NCI-H146 treated with DMSO at 0.1 percent for 48 hours (cell line): ENCODE measurements around the gene NR2F1-AS1.
"Not testable (repeated sequence)": the region's sequence is repeated elsewhere in the genome, so short reads cannot be mapped to it uniquely, and the experiment has no call there.

ENCODE experiments used
- DNase-seq: peaks from one replicate; lab custom pipeline; 2025; ENCODE audit not compliant: unreplicated experiment; lab: John Stamatoyannopoulos, UW

Gene NR2F1-AS1

DNA sequence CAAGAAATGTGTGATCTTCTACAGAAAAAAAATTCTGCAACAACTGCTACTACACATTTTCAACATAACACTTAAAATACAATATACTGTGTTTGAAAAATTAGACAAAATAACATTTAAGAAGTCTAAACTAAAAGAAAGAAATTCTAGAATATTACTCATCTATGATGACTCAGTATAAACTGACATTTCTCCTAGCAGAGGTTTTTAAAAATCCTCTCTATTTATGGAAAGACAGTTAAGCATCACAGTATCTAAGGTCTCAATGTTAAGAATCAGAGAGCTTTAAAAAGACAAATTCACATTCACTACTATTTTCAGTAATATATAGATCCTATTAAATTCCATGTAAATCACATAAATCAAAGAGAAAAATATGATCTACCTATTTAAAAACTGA is 61.3 kb downstream of the NR2F1-AS1 start:
- no peak for DNase-seq

DNA sequence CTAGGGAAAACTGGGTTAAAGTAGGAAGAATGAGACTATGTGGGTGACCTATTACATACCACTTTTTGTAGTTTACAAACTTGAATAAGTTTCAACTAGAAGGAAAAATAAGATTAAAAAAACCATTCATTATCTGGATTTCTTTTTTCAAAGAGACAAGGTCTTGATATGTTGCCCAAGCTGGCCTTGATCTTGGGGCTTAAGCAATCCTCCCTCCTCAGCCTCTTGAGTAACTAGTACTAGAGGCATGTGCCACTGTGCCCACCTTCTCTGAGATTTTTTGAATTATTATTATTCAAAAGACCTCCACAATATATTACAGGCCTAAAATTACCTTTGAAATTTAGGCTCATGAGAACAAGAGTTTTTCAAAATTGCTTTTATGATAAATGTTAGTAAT is 63.2 kb downstream of the NR2F1-AS1 start:
- DNase-seq: no peak

DNA sequence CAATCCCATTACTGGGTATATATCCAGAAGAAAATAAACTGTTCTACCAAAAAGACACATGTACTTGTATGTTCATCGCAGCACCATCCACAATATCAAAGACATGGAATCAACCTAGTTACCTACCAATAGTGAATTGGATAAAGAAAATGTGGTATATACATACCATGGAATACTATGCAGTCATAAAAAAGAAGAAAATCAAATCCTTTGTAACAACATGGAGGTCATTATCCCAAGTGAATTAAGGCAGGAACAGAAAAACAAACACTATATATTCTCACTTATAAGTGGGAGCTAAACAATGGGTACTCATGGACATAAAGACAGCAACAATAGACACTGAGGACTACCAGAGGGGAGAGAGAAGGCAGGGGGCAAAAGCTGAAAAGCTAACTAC is 67.7 kb downstream of the NR2F1-AS1 start:
- no peak for DNase-seq

DNA sequence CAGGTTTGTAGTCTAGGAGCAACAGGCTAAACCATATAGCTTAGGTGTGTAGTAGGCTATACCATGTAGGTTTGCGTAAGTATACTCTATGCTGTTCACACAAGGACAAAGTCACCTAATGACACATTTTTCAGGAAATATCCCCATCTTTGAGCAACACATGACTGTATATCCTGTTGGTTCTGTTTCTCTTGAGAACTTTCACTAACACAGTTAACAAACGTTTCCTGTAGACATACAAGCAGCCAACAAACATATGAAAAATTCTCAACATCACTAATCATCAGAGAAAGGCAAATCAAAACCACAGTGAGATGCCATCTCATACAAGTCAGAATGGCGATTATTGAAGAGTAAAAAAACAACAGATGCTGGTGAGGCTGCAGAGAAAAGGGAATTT is 68.2 kb downstream of the NR2F1-AS1 start:
- DNase-seq: no peak

DNA sequence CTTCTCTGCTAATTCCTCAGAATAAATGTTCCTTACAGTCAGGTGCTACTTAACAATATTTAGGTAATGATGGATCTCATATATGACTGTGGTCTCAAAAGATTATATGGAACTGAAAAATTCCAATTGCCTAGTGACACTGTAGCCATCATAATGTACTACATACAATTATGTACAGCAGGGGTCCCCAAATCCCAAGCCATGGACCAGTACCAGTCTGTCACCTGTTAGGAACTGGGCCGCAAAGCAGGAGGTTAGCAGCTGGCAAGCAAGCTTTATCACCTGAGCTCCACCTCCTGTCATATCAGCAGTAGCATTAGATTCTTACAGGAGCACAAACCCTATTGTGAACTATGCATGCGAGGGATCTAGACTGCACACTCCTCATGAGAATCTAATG is 69.6 kb downstream of the NR2F1-AS1 start:
- DNase-seq: no peak

DNA sequence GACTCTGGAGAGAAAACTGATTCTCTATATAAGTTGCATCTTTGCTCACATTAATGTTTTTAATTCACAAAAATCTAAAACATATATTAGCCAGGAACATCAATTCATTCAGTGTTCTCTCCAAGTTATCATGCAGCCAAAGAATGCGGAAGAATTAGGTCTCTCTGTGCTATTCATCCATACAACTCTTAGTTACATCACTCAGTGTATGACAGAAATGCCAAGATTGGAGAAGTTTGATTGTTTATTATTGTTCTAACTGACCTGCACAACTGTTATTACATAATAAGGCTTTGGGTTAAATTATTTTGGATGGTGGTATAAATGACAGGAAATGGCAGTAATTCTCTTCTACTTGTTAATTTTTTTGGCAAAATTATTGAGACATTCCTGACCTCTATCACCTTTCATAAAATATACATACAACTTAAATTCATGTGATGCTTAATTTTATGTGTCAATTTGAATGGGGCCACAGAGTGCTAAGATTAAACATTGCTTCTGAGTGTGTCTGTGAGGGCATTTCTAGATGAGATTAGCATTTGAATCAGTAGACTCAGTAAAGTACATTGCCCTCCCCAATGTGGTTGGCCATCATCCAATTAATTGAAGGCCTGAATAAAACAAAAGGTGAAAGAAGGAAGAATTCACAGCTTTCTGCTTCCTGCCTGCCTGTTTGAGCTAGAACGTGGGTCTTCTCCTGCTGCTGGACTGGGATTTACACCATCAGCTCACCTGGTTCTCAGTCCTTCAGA is 70.2 kb downstream of the NR2F1-AS1 start:
- no peak for DNase-seq

DNA sequence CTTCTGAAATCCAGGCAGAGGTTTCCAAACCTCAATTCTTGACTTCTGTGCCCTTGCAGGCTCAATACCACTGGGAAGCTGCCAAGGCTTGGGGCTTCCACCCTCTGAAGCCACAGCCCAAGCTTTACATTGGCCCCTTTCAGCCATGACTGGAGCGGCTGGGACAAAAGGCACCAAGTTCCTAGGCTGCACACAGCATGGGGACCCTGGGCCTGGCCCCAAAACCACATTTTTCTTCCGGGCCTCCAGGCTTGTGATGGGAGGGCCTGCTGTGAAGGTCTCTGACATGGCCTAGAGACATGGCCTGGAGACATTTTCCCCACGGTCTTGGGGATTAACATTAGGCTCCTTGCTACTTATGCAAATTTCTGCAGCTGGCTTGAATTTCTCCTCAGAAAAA is 75.5 kb downstream of the NR2F1-AS1 start:
- DNase-seq: not testable (repeated sequence)

DNA sequence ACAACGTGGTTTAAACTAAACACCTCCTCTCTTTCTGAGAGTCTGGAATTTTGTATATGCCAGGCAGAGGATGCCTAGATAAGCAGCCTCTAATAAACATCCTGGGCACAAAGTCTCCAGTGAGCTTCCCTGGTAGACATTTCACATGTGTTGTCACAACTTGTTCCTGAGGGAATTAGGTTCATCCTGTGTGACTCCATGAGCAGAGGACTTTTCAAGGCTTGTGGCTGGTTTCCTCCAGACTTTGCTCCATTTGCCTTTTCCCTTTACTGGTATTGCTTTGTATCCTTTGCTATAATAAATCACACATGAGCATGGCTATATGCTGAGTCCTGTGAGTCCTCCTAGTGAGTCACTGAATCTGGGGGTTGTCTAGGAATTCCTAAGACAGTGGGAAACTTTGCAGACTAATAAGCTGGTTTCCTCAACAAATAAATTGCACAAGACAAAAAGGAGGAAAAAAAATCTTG is 77.4 kb downstream of the NR2F1-AS1 start:
- DNase-seq: no peak

DNA sequence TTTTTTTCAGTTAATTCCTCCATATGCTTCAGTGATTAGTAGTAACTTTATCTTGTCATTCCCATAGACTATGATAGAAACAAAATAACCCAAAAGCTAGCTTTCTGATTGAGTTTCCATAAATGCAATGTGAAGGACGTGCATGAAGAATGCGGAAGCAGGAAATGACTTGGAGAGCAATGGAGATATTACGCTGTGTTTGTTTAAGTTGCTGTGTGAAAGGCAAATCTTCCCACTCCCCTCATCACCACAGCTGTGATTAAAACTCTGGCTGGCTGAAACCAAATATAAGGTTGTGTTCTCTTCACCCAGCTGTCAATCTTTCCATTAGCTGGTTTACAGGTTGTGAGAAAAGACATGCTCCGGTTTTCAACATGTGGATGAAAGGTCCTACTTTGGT is 83.9 kb downstream of the NR2F1-AS1 start:
- DNase-seq: no peak

DNA sequence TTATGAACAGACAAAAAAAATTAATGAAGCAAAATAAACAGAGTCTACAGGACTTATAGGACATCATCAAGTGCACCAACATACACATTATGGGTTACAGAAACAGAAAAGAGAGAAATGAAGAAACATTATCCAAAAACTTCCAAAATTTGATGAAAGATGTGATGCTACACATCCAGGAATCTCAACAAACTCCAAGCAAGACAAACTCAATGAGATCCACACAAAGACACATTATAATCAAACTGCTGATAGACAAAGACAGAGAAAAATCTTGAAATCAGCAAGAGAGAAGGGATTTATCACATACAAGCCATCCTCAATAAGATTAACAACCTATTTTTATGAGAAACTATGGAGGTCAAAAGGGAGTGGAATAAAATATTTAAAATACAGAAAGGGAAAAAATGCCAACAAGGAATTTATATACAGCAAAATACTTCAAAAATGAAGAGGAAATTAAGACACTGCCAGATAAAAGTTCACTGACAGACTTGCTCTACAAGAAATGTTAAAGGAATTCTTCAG is 101.0 kb downstream of the NR2F1-AS1 start:
- DNase-seq: no peak

DNA sequence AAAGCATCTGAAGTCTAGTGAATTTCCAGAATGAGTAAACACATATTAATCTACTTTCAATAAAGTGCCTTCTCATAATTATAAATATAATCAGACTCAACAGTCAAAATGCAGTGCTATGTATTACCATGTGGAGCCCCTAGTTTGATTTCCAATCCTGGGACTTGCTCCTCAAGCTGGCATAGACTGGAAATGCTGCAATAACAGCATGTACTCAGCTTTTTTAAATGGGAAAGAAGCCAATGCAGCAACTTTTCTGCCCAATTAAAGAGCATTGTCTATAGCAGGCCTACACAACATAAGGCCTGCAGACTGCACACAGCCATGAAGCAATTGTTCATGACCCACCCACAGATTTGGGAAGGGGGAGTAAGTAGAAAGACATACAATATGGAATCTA is 103.2 kb downstream of the NR2F1-AS1 start:
- DNase-seq: no peak

DNA sequence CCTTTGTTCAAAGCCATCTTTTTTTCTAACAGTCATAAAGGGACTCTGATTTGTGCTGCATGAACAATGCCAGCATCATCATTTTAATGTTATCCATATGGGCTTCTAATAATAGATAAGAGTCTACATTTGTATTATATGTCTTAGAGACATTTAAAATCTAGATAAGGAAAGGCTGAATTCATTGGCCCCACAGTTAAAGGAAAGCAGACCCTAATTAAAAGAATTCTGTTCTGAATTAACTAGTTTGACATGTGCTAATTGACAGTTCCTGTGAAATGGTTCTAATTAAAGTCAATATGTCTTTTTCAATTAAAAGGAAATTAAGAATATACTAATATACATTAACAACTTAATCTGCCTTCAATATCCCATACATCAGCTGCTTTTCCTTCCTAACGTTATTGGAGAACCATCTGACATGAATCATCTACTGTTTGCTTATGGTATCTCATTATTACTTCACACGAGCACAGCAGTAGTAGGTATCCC is 104.7 kb downstream of the NR2F1-AS1 start:
- peak; percentile 3 for DNase-seq

DNA sequence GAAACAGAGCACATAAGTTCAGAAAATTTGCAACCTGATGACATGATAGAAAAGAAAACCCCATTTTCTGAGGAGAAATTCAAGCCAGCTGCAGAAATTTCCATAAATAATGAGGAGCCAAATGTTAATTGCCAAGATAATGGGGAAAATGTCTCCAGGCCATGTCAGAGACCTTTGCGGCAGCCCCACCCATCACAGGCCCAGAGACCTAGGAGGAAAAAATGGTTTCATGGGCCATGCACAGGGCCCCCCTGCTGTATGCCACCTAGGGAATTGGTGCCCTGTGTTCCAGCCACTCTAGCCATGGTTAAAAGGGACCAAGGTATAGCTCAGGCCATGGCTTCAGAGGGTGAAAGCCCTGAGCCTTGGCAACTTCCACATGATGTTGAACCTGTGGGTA is 118.1 kb downstream of the NR2F1-AS1 start:
- no peak for DNase-seq

DNA sequence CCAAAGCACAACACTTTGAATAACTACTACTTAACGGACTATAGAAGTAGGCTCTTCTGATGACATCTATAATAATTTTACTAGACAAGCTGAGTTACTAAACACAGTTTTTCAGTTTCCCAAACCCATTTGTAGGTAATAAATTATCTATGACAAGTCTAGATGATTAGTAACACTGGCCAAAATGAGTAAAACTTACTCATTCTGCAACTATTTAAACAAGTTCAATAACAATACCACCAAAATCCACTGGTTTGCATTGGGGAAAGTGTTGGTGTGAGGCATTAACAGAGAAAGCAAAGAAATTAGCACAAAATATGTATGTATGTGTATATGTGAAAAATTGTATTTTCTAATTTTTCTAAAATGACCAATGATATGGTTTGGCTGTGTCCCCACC is 119.3 kb downstream of the NR2F1-AS1 start:
- DNase-seq: no peak

DNA sequence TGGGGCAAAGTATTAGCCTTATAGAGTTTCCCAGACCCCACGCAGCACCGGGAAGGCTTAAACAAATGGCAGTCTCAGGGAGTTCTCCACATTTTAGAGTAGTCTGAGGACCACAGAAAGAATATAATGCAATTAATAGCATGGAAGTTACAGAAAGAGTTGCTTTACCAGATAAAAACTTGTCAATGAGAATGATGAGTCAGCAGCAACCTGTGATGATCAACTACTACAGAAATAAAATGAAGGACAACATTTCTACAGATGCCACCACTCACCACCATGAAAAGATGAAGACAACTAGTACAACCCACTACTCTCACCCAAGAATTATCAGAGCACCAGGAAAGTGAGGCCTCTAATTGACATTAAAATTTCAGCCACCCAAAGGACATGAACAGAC is 120.7 kb downstream of the NR2F1-AS1 start:
- no peak for DNase-seq

DNA sequence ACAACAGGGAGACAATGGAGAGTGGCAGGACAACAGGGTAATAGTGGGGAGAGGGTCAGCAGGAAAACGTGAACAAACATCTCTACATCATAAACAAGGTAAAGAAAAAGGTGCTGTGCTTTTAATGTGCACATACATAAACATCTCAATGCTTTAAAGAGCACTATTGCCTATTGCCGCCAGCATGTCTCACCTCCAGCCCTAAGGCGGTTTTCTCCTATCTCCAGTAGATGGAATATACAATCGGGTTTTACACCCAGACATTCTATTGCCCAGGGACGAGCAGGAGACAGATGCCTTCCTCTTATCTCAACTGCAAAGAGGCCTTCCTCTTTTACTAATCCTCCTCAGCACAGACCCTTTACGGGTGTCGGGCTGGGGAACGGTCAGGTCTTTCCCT is 124.2 kb downstream of the NR2F1-AS1 start:
- DNase-seq: not testable (repeated sequence)

DNA sequence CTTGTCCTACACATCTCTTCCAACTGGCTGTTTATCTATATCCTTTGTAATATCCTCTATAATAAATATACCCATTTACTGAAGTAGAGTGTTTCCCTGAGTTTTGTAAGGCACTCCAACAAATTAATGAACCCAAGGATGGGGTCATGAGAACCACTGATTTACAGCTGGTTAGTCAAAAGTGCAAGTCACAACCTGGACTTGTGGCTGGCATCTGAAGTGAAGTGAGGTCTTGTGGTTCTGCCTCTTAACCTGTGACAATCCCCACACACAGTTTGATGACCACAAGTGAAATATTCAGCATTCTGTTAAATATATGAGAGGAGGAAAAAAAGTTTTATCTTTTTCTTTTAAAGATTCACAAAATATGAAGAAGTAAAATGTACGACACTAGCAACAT is 126.1 kb downstream of the NR2F1-AS1 start:
- no peak for DNase-seq

DNA sequence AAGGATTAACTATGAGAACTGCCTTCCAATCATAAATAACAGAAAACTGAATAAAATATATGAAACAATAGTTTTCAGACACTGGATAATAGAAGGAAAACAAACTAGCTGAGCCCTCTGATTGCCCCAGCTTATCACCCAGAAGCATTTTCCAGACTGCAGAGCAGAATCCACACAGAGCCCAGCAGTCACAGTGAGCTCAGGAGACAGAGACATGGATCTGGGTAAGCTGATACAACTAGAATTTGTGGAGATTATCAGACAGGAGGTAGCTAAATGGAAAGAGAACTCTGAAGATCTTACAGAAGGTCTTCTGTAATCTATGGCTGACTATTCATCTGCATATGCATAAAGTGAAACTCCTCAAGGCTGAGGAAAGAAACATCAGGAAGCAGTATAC is 128.8 kb downstream of the NR2F1-AS1 start:
- DNase-seq: no peak

DNA sequence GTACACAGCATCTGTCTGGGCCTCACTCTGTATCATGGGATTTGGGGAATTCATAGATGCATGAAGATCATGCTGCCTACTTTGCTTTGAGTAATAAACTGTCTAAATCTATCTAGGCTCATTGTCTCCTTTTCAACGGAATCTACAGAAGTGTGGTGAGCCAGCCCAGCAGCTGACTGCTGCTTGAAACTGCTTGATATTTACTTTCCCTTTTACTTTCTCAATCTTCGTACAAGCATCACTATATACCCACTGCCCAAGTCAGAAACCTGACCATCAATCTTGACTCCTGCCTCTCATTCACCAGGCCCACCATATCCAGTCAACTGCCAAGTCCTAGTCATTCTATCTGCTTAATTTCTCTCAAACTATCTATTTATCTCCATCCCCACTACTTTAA is 142.9 kb downstream of the NR2F1-AS1 start:
- DNase-seq: no peak

DNA sequence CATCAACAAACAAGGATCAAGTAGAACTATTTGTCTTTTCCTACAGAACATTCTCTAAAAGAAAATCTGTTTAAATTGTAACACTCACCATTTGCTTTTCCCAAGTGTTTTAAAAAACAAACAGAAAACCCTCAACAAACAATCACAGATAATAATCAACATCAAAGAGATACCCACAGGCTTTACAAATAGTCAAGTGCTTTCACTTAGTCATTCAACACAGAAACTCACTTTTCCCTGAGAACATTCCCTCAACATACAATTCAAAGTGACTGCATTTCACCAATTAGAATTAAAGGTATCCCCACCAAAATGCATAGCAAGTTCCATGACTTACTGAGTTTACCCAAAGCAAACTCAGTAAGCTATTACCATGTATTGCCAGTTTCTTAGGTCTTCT is 144.9 kb downstream of the NR2F1-AS1 start:
- no peak for DNase-seq

DNA sequence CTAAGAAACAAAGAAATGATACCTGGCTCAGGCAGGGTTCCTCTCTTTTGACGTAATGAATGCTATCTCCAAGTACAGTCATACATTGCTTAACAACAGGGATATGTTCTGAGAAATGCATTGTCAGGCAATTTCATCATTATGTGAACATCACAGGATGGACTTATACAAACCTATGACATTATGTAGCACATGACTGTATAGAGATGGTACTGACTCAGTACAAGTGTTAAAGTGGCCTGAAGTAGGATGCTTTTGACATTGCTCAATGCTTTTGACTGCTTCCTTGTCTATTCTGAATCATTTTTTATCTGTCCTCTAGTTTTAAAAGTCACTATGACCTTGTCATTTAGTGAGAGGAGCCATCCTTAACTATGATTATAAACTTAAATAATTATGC is 147.6 kb downstream of the NR2F1-AS1 start:
- DNase-seq: no peak

DNA sequence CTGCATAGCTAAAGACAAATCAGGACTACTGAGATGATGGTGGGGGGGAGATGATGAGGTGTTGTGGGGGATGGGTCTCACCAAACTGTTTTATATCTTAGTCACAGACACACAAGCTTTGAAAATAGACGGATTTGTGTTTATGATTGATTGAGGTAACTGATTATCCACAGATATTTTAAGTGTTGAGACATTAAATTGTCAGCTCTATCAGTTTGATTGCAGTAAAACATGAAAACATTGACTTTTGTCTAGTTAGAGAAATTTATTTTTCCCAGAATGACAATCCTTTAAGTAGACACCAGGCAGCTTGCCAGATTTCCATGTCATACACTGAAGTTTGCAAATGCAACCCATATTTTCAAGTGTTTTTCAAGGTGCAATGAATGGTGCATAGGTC is 149.8 kb downstream of the NR2F1-AS1 start:
- no peak for DNase-seq

DNA sequence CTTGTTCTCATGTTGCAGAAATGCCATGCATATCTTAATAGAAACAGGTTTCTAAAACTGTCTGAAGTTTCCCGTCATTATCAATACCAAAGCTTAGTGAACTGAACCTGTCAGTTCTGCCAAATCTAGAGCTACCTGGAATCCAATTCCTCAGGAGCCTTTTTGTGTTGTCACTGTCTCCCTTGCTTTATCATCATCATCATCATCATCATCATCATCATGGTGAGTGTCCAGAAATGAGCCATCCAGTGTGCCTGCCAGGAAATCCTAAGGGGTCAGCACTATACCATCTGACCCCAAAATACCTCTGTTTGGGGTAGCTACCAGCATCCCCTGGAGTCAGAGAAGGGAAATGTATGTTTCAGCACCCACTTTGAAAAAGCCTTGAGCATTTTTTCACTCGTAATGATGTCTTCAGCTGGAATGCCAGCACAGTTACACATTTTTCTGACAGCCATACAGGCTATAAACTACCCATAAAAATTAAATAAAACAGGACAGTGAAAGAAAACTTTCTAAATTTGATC is 150.3 kb downstream of the NR2F1-AS1 start:
- DNase-seq: no peak
